Fibroblast of lung (primary cell): Measurements from ENCODE around the gene PXDN.

Source experiments
- EZH2 ChIP-seq: IDR thresholded peaks from 2 replicates; pipeline ENCODE4 v1.5.1; 2012; ENCODE audit warnings: low read length, control low read depth, mild to moderate bottlenecking; ENCODE audit errors: missing control alignments
- TF ChIP-seq, protein P1 (sequence below), 2 donors: IDR thresholded peaks in 1 of 2; conservative IDR thresholded peaks in 1 of 2; 1 replicate in 1 of 2; 2 replicates in 1 of 2; pipeline ENCODE4 v1.5.1; 2011 to 2012; ENCODE audit warnings: low read length in 2 of 2, control low read depth in 1 of 2, inconsistent platforms in 1 of 2, low read depth in 1 of 2, mild to moderate bottlenecking in 1 of 2

DNA sequence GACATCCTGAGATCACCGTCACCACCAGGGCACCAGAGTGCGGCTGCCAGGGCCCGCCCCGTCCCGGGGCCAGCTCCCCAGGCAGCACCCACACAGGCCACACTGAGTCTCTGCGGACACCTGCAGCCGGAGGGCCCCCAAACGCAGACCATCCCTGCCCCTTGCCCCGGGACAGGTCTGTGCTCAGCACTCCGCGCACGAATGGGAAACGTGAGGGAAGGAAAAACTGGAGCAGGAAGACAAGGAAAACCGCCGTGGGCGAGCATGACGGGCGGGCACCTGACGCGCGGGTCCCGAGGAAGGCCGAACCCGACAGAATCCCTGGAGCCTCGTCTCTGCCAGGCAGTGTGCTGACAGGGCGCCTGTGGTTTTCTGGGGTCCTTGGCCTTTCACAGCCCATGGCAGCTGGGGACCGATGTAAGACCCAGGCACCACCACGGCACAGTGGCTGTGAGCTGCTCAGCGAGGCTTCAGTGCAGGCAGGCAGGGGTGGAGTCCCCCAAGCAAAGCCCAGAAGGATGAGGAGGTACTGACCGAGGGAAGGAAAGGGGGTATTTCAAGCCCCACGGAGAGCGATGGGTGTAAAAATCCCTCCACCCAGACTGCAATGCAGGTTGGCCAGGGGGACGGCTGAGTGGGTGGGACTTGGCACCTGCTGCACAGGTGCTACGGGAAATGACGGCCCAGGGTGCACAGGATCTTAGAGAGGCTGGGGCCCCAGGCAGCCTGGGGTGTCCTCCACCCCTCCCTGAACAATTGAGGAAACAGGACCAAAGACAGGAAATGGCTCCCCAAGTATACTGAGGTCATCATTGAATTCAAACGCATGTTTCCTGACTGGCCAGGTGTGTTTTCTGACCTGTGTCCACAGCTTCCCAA lies 59.0 kb downstream of the PXDN start:
- TF ChIP-seq, protein P1, sequence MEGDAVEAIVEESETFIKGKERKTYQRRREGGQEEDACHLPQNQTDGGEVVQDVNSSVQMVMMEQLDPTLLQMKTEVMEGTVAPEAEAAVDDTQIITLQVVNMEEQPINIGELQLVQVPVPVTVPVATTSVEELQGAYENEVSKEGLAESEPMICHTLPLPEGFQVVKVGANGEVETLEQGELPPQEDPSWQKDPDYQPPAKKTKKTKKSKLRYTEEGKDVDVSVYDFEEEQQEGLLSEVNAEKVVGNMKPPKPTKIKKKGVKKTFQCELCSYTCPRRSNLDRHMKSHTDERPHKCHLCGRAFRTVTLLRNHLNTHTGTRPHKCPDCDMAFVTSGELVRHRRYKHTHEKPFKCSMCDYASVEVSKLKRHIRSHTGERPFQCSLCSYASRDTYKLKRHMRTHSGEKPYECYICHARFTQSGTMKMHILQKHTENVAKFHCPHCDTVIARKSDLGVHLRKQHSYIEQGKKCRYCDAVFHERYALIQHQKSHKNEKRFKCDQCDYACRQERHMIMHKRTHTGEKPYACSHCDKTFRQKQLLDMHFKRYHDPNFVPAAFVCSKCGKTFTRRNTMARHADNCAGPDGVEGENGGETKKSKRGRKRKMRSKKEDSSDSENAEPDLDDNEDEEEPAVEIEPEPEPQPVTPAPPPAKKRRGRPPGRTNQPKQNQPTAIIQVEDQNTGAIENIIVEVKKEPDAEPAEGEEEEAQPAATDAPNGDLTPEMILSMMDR (conservative IDR thresholded peaks at IDR 0.05 in 1 of 2, IDR thresholded peaks at IDR 0.05 in 1 of 2; ENCODE audit: low read depth in 1 of 2, low read length in 2 of 2), result no peak
- TF ChIP-seq EZH2, result no peak
